Stomach smooth muscle (tissue), 2 donors: ENCODE measurements around the gene SP3.

Experiments
- H3K27ac ChIP-seq: one replicate; pipeline ENCODE4 v1.7.0; 2013; ENCODE audit warnings: mild to moderate bottlenecking, low read length, inconsistent platforms
- H3K27me3 ChIP-seq, 2 donors: one replicate each; pipeline ENCODE4 v1.7.0; 2013; ENCODE audit warnings: low read length in 2 of 2; ENCODE audit not compliant: insufficient read depth in 2 of 2, control insufficient read depth in 1 of 2
- H3K36me3 ChIP-seq, 2 donors: one replicate each; pipeline ENCODE4 v1.7.0; 2013; ENCODE audit warnings: low read length in 2 of 2; ENCODE audit not compliant: control insufficient read depth in 2 of 2, insufficient read depth in 2 of 2
- H3K4me1 ChIP-seq: one replicate; pipeline ENCODE4 v1.7.0; 2013; ENCODE audit warnings: low read length; ENCODE audit not compliant: control insufficient read depth, insufficient read depth
- H3K4me3 ChIP-seq, 2 donors: one replicate each; pipeline ENCODE4 v1.7.0; 2013; ENCODE audit warnings: low read length in 2 of 2
- H3K9ac ChIP-seq, 2 donors: one replicate each; pipeline ENCODE4 v1.7.0; 2013; ENCODE audit warnings: low read length in 2 of 2, mild to moderate bottlenecking in 1 of 2
- H3K9me3 ChIP-seq, 2 donors: one replicate each; pipeline ENCODE4 v1.7.0; 2013; ENCODE audit warnings: low read length in 2 of 2; ENCODE audit not compliant: control insufficient read depth in 2 of 2
- donor health status: healthy.
- donor health status: Pancreatic carcinoma.

The SP3 gene

DNA sequence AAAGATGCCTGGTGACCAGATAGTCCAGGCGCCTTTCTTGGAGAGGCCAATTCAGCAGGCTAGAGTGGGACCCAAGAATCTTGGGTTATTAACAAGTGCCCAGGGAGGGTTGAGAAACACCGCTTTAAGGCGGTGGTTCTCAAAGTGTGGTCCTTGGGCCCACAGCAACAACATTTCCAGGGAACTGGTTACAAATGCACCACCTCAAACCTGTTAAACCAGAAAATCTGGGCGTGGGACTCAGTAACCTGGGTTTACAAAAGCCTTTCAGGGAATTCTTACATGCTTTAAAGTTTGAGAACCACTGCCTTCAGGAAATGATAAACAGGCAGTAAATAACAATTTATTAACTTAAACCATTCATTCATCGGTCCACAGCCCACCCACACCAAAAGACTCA, 92.5 kb downstream of the SP3 start:
- Histone ChIP-seq H3K27me3 (peaks cover 0 to 2% of the 10 kb centered on the region in 2 donors), H3K27ac (no peak overlapping the region), H3K4me1 (no peaks in the 10 kb centered on the region), H3K9me3 (no peaks in the 10 kb centered on the region), H3K9ac (no peak overlapping the region), H3K4me3 (no peak overlapping the region), H3K36me3 (no peaks in the 10 kb centered on the region)

DNA sequence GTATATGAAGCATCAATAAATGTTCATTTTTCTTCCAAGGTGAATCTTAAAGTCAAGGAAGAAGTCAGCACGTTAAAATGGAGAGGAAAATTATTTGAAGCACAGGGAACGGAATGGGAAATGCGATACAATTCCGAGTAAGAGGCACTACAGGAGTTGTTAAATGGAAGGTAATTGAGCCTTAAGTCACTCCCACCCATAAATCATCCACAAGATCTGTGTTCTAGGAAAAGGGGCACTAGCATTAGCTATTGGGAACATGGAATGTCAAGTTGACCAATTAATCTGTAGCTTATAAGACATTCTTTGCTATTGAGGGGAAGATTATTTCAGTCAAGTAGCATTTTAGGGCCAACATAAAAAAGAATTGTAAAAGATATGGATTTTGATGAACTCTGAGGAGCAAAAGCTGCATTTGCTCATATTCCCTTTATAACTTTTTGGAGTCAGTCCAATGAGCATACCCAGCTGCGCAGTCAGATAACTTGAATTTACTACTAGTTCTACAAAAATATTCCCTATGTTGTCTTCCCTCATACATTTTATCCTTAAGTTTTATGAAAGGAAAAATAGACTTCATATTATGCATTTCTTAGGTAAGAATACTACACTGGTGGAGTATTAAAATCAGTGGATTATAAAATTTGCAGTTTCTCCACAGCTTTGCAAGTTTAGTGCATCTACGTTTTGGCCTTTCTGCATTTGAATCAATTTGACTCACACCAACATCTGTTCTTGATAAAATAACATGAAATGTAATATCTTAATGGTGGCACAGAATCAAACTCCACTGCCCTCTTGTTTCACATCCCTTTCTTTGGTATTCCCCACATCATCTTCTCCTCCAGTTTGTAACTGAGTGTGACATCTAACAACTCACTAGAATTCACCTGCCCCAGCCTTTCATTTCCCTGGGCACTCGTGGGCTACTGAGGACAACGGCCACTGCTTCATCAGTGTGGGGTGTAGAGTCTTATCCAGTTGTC, 95.6 kb downstream of the SP3 start:
- H3K27ac ChIP-seq = no peak overlapping the region
- no peak overlapping the region for H3K9ac ChIP-seq
- no peak overlapping the region for H3K4me3 ChIP-seq
- H3K9me3 ChIP-seq = no peaks in the 10 kb centered on the region
- peaks cover 6% of the 10 kb centered on the region for H3K4me1 ChIP-seq
- no peaks in the 10 kb centered on the region for H3K36me3 ChIP-seq
- peaks cover 0 to 2% of the 10 kb centered on the region in 2 donors for H3K27me3 ChIP-seq

DNA sequence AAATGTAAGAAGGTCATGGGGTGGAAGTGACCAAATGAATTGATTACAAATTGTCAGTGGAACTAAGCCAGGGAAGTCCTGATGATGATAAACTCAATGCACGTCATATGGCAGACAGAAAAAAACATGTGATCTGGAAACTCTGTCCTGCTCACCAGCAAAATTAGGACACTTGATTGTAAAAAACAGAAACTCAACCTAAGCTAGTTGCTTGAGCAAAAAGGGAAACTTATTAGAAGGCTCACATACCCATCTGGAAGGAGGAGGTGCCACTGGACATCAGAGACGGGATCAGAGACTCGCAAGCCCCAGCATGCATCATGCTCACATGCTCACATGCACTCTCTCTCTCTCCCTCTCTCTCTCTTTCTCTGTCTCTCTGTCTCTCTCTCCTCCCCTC, 96.8 kb downstream of the SP3 start:
- Histone ChIP-seq H3K27me3 (peaks cover 0 to 2% of the 10 kb centered on the region in 2 donors), H3K36me3 (no peaks in the 10 kb centered on the region), H3K9me3 (no peaks in the 10 kb centered on the region), H3K9ac (no peak overlapping the region), H3K4me1 (peaks cover 6% of the 10 kb centered on the region), H3K27ac (no peak overlapping the region), H3K4me3 (no peak overlapping the region)

DNA sequence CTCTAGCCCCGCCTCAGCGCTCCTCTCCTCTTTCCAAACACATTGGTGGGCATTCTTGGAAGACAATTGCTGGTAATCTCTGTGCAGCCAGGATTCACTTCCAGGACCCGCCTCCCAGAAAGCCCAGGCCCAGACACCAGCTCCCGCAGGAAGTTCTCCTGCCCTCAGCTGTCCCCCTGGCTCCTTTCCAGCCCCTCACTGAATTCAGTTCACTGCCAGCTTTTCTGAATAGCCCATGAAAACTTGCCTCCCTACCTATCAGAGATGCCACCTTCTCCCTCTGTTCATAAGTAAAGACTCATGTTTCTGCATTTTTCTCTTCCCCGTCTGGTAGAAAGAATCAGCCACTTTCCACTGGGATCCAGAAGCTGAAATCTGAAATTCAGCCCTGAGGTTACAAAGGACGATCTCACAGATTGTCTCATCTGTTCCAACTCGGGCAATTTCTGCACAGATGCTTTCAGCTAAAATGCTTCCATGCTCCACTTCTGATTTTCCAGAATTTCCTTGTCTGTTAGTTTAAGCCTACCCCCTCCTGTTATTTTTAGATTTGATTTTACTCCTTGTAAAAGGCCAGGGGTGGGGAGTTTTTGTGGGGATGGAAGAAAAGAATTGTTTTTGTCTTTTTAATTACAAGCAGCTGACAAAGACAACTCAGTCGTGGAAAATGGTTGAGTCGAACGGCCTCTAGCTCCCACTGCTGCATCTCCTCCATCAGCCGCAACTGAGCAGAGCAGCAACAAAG, 98.1 kb downstream of the SP3 start:
- H3K27me3 ChIP-seq = peaks cover 0 to 2% of the 10 kb centered on the region in 2 donors
- no peak overlapping the region for H3K27ac ChIP-seq
- H3K36me3 ChIP-seq = no peaks in the 10 kb centered on the region
- no peak overlapping the region for H3K9ac ChIP-seq
- no peaks in the 10 kb centered on the region for H3K9me3 ChIP-seq
- H3K4me3 ChIP-seq = no peak overlapping the region
- peaks cover 6% of the 10 kb centered on the region for H3K4me1 ChIP-seq

DNA sequence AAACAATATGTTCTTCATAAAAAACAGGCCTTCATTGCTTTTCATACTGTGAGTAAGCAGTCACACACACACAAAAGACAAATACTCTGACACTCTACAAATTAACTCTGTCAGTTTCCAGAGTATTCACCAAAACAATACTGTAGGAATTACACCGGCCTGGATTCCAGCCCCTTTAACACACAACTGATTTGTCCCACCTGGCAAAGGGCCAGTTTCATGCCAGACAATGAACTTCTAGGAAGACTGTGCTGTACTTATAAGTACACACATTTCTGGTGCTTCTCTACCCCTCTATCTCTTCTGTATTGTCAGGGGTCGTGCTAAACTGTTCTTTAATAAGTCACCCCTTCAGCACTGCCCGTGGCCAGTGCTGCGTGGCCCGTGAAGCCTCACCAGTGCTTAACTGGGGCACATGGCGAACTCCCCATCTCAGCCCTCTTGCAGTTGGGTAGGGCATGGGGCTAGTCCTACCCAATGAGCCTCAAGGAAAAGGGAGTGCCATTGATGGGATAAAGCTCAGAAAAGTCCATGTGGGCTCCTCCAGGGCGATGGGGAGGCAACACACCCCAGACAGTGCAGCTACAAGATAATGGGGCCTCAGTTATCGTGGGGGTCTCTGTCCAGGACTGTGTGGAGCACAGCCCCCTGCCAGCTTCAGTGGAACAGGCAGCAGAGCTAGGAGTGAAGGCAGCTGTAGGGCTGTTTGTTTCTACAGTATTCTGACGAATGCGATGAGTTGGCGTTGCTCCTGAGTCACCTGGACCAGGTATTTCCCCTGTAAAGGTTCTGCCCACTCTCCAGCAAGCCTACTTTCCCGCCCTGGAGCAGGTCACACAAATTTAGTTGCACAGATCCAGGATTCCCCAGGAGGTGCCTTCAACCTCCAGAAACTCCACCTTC, 99.0 kb downstream of the SP3 start:
- Histone ChIP-seq H3K27ac (no peak overlapping the region), H3K9ac (no peak overlapping the region), H3K9me3 (no peaks in the 10 kb centered on the region), H3K36me3 (no peaks in the 10 kb centered on the region), H3K4me1 (peaks cover 6% of the 10 kb centered on the region), H3K27me3 (peaks cover 0 to 2% of the 10 kb centered on the region in 2 donors), H3K4me3 (no peak overlapping the region)

DNA sequence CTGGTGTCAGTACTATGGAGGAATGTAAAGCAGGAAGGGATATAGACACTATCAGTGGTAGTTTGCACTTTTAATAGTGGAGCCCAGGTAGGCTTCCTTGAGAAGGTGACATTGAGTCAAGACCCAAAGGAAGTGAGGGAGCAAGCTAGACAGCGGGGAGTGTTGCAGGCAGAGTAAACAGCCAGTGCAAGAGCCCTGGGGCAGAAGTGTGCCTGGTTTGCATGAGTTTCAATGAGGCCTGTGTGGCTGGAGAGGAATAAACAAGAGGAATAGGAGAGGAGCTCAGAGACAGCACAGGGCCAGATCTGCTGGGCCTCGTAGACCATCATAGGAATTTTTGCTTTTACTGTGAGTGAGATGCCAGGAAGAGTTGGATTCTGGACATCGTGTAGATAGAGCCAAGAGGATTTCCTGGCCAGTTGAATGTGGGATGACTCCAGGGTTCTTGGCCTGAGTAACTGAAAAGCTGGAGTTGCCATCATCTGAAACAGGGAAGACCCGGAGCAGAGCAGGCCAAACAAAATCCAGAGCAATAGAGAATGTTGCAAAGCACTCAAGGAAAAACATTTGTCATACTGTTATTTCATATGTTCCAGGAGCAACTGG, 102.5 kb downstream of the SP3 start:
- Histone ChIP-seq H3K4me1 (peaks cover 6% of the 10 kb centered on the region), H3K27ac (no peak overlapping the region), H3K9me3 (no peaks in the 10 kb centered on the region), H3K4me3 (no peak overlapping the region), H3K9ac (no peak overlapping the region), H3K36me3 (no peaks in the 10 kb centered on the region), H3K27me3 (peaks cover 5% of the 10 kb centered on the region in 2 donors)

DNA sequence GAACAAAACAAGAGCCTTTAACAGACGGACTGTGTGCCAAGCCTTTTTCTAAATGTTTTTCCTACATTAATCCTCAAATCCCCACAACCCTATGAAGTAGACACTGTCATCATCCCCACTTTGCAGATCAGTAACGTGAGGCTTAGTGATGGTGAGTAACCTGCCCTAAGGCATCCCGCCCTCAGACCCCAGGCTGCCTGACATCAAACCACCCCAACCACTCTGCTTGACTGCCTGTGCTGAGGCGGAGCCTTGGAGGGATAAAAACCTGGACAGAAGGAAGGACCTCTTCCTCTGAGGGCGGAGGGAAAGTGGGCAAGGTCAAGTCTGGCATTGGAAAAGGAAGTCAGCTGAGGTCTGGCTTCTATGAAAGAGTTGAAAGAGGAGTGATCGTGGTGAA, 104.6 kb downstream of the SP3 start:
- Histone ChIP-seq H3K4me1 (no peaks in the 10 kb centered on the region), H3K27me3 (peaks cover 5% of the 10 kb centered on the region in 2 donors), H3K27ac (no peak overlapping the region), H3K9me3 (no peaks in the 10 kb centered on the region), H3K4me3 (no peak overlapping the region), H3K36me3 (no peaks in the 10 kb centered on the region), H3K9ac (no peak overlapping the region)

DNA sequence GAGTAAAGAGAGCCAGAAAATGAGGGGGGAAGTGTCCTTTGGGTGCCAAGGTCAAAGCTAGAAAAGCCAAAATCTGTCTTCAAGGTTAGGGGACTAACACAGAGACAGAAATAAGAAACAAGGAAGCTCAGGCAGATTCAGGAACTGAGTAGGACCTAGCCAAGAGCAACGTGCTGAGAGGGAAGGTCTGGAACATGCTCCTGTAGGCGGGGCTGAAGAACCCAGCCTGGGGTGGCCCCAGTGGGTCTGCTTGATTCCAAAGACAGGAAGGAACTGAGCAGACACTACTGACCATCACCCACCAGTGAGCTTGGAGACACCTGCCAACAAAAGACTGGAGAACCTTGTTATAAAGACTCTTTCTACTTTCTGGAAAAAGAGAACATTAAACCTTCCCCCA, 105.1 kb downstream of the SP3 start:
- Histone ChIP-seq H3K9ac (no peak overlapping the region), H3K4me3 (no peak overlapping the region), H3K9me3 (no peaks in the 10 kb centered on the region), H3K36me3 (no peaks in the 10 kb centered on the region), H3K27me3 (peaks cover 5% of the 10 kb centered on the region in 2 donors), H3K4me1 (no peaks in the 10 kb centered on the region), H3K27ac (no peak overlapping the region)

DNA sequence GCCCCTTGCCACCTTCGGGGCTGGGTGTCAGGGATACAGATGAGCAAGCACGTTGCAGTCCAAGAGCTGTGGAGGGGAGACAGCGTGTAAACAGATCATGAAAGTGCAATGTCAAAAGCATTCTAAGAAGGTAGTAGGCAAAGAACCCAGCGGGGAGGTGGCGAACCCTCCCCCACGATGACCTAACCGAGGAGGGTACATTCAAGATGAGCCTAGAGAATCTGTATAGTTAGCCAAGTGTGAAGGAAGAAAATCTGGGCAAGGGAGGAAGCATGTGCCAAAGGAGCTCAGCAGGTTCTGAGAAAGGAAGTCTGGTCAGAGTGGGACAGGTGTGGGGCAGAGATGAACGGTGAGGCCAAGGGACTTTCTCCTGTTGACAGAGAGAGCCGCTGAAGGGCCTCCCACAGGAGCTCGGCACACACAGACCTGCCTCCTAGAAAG, 106.9 kb downstream of the SP3 start:
- no peak overlapping the region for H3K27ac ChIP-seq
- H3K27me3 ChIP-seq = peaks cover 5% of the 10 kb centered on the region in 2 donors
- H3K9ac ChIP-seq = no peak overlapping the region
- no peak overlapping the region for H3K4me3 ChIP-seq
- no peaks in the 10 kb centered on the region for H3K36me3 ChIP-seq
- no peaks in the 10 kb centered on the region for H3K4me1 ChIP-seq
- H3K9me3 ChIP-seq = no peaks in the 10 kb centered on the region
